NCI-H345 treated with DMSO at 0.1 percent for 48 hours (cell line): Measurements from ENCODE around the gene ST3GAL6.

Source experiments
- DNase-seq: peaks from one replicate; lab custom pipeline; 2025; ENCODE audit not compliant: unreplicated experiment; lab: John Stamatoyannopoulos, UW

Gene ST3GAL6

GRCh38 chr3:98775459-98776139 lies 12.5 kb downstream of the ST3GAL6 start:
- DNase-seq, result no peak

- DNase-seq, result no peak
These were observed 13.0 kb downstream of the ST3GAL6 start for GRCh38 chr3:98776140-98776493.

- DNase-seq, result no peak
These were observed 14.1 kb downstream of the ST3GAL6 start for GRCh38 chr3:98777286-98777685.

DNA sequence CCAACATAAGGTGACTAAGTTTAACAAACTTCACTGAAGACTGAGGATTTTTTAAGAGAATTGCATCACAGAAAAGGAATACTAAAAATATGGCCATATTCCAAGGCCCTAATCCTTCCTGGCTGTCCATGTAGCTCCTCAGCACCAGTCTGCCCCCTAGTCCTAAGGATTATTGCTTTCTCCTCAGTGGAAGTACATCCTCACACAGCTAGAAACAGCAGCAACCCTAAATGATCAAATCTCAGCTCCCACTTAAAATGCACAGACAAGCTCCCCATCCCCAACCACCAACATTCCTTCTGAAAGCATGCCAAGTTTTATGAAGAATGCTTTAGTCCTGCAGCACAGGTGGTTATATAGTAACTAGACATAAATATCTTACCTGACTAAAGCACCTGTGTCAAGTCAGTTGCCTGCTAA lies 14.7 kb downstream of the ST3GAL6 start:
- no peak for DNase-seq

DNA sequence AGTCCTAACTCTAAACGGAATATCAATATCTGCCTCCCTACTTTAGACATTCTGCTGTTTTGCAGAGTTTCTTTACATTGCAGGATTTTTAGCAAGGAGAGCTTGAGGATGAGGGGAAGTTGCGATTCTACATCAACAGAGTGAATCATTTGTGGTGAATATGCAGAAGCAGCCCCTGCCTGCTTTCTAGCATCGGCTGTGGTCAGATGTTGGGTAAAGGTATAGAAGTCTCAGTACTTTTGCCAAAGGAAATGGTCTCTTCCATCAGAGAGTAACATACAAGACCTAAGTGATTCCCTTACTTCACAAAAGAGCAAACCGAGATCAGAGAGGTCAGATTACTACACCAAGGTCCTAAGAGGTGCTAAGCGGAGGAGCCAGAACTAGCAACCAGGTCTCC lies 15.2 kb downstream of the ST3GAL6 start:
- DNase-seq, result no peak

DNA sequence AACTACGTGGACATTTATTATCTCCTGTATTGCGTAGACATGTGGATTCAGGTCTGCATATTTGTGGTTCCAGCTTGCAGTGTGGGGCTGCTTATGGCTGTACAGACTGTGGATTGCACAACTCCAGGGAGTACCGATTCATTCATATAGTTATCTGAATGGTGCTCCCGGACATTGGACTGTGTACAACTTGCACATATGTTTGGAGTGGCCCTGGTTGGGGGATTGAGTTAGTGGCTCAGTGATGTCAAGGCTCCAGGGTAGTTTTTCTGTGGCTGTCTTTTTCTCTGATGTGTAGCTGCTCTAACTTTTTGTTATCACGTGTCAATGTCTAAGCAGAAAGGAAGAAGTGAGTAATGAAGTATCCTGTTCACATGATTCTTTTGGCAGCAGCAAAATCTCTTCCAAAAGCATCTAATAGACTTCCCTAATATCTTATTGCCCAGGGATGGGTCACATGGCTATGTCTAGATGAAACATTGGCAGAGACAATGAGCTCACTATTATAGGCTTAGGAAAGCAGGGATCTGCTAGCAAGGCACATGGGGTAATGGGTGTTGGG lies 15.8 kb downstream of the ST3GAL6 start:
- no peak for DNase-seq

- DNase-seq, result no peak
These were observed 16.6 kb downstream of the ST3GAL6 start for GRCh38 chr3:98779541-98780335.

DNA sequence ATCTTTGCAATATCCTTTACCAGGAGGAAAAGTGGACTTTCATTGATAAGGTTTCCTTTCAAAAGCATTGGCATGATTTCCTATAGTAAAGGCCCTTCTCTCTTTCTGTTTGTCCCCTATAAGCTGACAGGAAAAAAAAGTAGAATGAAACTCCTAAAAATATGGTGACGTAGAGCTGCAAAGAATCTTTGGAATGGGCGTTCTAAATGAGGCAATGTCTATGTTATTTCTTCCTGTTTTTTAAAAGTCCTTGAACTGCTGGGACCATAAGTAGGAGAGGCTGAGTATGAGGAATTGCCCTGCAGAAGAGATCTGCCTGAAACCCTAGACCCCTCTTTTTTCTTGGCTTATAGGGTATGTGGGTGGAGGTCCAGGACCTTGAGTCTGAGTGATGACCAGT lies 17.2 kb downstream of the ST3GAL6 start:
- no peak for DNase-seq

- DNase-seq, result no peak
These were observed 19.8 kb downstream of the ST3GAL6 start for GRCh38 chr3:98782824-98783500.

- DNase-seq, result no peak
These were observed 20.9 kb downstream of the ST3GAL6 start for GRCh38 chr3:98784042-98784441.

DNA sequence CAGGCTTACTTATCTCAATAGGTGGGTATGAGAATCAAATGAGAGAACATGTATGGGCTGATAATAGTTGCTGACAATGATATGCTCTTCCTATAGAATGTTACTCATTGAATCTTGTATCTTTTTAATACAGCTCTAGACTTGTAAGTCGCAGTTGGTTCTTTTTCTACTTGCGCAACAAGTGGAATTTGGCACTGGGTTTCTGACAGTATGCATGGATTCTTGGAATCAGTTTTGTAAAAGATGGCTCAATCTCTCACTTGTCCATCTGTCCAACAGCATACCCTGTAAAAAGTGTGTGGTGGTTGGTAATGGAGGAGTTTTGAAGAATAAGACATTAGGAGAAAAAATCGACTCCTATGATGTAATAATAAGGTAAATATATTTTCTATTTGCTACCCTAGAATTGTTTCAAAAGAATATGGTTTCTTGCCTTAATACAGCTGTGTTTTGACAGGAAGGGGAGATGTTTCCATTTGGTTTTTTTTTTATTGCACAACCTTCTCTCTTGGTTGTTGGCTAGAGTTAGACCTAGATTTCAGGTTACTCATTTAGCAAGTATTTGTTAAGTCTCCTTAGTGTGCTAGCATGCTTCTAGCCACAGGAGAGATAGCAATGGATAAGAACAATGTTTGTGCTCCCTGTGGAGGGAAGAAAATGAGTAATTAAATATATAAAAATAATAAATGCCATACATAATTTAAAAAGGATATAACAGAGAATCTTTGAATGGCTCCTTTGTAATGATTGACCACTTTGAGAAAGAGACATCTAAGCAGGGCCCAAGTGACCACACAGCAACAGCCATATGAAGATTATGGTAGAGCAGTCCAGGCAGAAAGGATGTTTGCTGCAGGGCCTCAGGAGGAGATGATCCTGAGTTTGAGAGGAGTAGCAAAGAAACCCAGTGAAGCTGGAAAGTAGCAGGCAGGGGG lies 21.8 kb downstream of the ST3GAL6 start:
- no peak for DNase-seq

GRCh38 chr3:98786364-98787006 lies 23.3 kb downstream of the ST3GAL6 start:
- DNase-seq, result no peak

DNA sequence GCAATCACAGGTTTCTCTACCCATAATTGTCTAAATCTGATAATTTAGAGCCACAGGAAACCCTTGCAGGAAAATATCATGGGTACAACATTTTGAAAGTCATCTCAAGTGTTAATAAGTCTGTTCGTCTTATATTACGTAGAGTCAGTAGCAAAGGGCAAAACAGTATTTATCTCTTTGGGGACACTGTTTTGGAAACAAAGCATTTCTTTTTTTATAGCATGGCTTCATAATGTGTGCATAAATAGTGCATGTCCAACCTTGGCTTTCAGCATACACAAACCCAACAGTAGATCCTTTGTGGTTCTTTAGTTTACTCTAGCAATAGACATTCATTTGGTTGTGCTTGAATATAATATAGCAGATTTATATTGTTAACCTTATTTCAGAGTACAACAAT lies 24.0 kb downstream of the ST3GAL6 start:
- DNase-seq, result no peak

GRCh38 chr3:98788651-98789050 lies 25.5 kb downstream of the ST3GAL6 start:
- no peak for DNase-seq

DNA sequence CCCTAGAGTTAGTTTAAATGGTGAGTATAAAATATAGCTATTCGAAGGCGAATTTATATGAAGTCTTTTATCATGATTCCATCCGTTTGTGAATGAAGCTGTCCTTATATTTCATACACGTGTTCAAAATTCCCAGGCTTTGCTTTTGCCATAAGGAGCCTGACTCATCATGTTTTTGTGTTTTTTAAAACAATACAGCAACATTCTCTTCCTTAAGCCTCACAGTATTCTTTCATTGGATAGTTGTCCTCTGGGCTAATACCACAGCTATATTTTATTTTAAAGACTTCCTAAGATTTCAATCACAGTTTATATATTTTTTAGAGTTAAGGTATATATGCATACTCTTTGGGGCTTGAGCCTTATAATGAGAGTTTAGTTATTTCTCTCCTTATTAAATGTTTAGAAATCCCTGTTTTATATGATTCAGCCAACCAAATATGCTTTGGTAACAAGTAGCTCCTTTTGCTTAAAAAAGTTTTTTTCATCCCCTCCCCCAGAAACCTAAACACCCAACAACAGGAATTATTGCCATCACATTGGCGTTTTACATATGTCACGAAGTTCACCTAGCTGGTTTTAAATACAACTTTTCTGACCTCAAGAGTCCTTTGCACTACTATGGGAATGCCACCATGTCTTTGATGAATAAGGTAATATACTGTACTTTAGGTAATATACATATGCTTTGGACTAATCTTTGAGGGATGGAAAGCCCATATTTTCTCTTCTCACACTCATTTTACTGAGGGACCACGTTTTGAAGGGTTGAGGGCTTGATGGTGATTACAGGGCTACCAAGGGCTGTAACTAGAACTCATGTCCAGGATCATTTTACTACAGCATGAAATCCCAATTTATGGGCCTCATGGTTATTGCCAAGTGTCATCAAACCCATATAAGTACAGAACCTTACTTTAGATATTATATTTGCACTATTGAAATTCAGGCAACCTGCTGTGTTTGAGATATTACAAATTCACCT lies 28.5 kb downstream of the ST3GAL6 start:
- no peak for DNase-seq

- no peak for DNase-seq
These were observed 30.8 kb downstream of the ST3GAL6 start for GRCh38 chr3:98793971-98794370.

DNA sequence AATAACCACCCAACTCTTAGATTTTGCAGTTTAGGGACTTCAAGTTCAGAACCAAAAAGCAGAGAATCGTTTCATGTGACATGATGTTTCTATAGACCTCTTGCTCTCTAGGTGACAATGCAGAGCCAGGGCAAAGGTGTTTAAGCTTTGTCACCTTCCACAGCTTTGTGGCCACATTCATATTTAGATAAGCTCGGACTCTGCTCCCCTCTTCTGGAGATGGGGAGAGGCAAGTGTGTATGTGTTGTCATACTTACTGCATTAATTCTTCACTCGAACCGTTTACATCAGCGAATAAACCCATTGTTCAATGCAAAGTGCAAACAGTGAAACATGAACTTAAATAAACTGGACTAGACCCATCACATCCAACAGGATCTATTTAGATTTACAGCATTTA lies 33.2 kb downstream of the ST3GAL6 start:
- DNase-seq, result no peak

- no peak for DNase-seq
These were observed 34.8 kb downstream of the ST3GAL6 start for GRCh38 chr3:98797905-98798304.

- DNase-seq, result no peak
These were observed 35.7 kb downstream of the ST3GAL6 start for GRCh38 chr3:98798820-98799219.
